Right lobe of liver (tissue), 6 donors: Measurements from ENCODE around the gene MACROH2A2. TPM values are rescaled to one million over a fixed set of nuclear protein-coding genes. Genes with fewer than 3 reads are reported as not detected.
"Not testable (repeated sequence)": the region's sequence is repeated elsewhere in the genome, so short reads cannot be mapped to it uniquely, and the experiment has no call there.

Source experiments
- ATAC-seq, 4 donors: fragments of 200-7000 bp; cut with Tn5 transposase; one replicate each; pipeline ENCODE4 v1.9.1; 2020; ENCODE audit warnings: mild to moderate bottlenecking in 4 of 4, moderate library complexity in 4 of 4
- DNase-seq, 3 donors: peaks; one replicate each; pipeline ENCODE4 v3.0.0-alpha.2; 2020
- H3K27ac ChIP-seq, 3 donors: fragments of 200-600 bp; one replicate each; pipeline ENCODE4 v1.8.0; 2022
- H3K27me3 ChIP-seq, 2 donors: fragments of 200-600 bp; one replicate each; pipeline ENCODE4 v1.8.0; 2022
- H3K36me3 ChIP-seq, 4 donors: fragments of 200-600 bp; sonication (generic) in 1 of 4; one replicate each; pipeline versions ENCODE4 v1.5.1 to v1.8.0; 2017 to 2022; ENCODE audit warnings: control low read depth in 1 of 4
- H3K4me1 ChIP-seq, 4 donors: fragments of 200-600 bp; sonication (generic) in 1 of 4; one replicate each; pipeline versions ENCODE4 v1.5.1 to v1.8.0; 2017 to 2022; ENCODE audit warnings: control low read depth in 1 of 4
- H3K4me3 ChIP-seq, 3 donors: fragments of 200-600 bp; one replicate each; pipeline ENCODE4 v1.8.0; 2022
- H3K9me3 ChIP-seq, 4 donors: fragments of 200-600 bp; sonication (generic) in 1 of 4; one replicate each; pipeline versions ENCODE4 v1.5.1 to v1.8.0; 2017 to 2022; ENCODE audit warnings: control low read depth in 1 of 4
- CTCF ChIP-seq, 4 donors: fragments of 200-600 bp in 3 of 4; fragments of 450-650 bp in 1 of 4; IDR thresholded peaks; one replicate each; pipeline versions ENCODE4 v1.5.1 to v1.8.0; 2016 to 2022; ENCODE audit warnings: antibody characterized with exemption in 4 of 4, mild to moderate bottlenecking in 2 of 4
- POLR2A ChIP-seq: fragments of 450-650 bp; IDR thresholded peaks from one replicate; pipeline ENCODE4 v1.6.1; 2017; ENCODE audit warnings: antibody characterized with exemption, mild to moderate bottlenecking
- WGBS: methylation state at CpG from one replicate; pipeline ENCODE4 v1.1.6; 2018; ENCODE audit warnings: low coverage, low lambda C conversion rate; ENCODE audit not compliant: insufficient coverage; ENCODE audit errors: missing lambda C conversion rate; 5-methylcytosine and 5-hydroxymethylcytosine counted together
- intact Hi-C, 2 donors: fragments of 100-400 bp; cut with DNase I; formaldehyde crosslinking; loops; one replicate each; pipeline versions ENCODE4 v1.11.2 to v1.14.1; 2022
- total RNA-seq, 6 experiments: library from RNA; depleted of rRNA in 2 of 6; stranded (reverse); fragments of >200 nt in 2 of 6; fragmentation: NEBNext Ultra II Directional in 3 of 6; extraction: Animal tissue kit (Norgen Biotek cat#: 25700) in 3 of 6; gene quantifications; one replicate each; pipeline versions ENCODE4 v1.1.0 to v1.2.4, GENCODE V29; 2016 to 2023
- donor health status: DM: no; HTN: yes; CAD: no.
- donor health status: DM: no; HTN: no; CAD: no.
- donor health status: DM: no; HTN: no; CAD: no.
- donor health status: DM: no; HTN: yes; CAD: no.
- donor health status: DM: no; HTN: yes; CAD: no.

Gene MACROH2A2
- total RNA-seq, 6 experiments from 2014 or later = 2.0 to 12.1 (median 5.0) TPM

DNA sequence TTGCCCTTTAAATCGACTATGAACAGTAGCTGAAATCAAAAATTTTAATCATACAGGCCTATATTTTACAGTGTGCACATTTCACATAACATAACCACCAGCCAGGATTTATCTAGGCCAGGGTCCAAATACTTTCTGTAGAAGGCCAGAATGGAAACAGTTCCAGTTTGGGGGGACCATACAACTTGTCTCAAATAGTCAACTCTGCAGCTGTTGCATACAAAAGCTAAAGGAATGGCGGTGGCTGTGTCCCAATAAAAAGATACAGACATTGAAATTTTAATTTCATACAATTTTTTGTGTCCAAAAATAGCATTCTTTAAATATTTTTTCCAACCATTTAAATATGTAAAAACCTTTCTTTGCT lies 94.6 kb downstream of the MACROH2A2 start:
- peaks cover 0 to 22% (median 10%) of the 10 kb centered on the region in 4 donors for H3K36me3 ChIP-seq
- TF ChIP-seq POLR2A (no peak), CTCF (IDR thresholded peaks at IDR 0.05) (no peak)
- H3K9me3 ChIP-seq = no peaks in the 10 kb centered on the region
- WGBS = 41% methylated on average over 2 of the region's 2 CpGs
- intact Hi-C loops = no loop called here
- DNase-seq (no peak), ATAC-seq (no peak)
- peak overlapping the region in 1 of 3 donors; percentile 89 for H3K4me3 ChIP-seq
- no peaks in the 10 kb centered on the region for H3K27me3 ChIP-seq
- H3K4me1 ChIP-seq = peaks cover 0 to 9% (median 3%) of the 10 kb centered on the region in 4 donors
- H3K27ac ChIP-seq = peak overlapping the region; percentile 59 to 93 (median 88)

GRCh38 chr10:70148516-70148915 lies 95.9 kb downstream of the MACROH2A2 start:
- no peaks in the 10 kb centered on the region for H3K27me3 ChIP-seq
- ATAC-seq (no peak), DNase-seq (no peak)
- peaks cover 5 to 35% (median 18%) of the 10 kb centered on the region in 4 donors for H3K36me3 ChIP-seq
- TF ChIP-seq POLR2A = no peak
- no peak for TF ChIP-seq CTCF (IDR thresholded peaks at IDR 0.05)
- intact Hi-C loops = no loop called here
- H3K27ac ChIP-seq = no peak overlapping the region
- no peak overlapping the region for H3K4me3 ChIP-seq
- H3K9me3 ChIP-seq = no peaks in the 10 kb centered on the region
- H3K4me1 ChIP-seq = peaks cover 0 to 9% (median 3%) of the 10 kb centered on the region in 4 donors
- 81% methylated on average over 3 of the region's 5 CpGs for WGBS

DNA sequence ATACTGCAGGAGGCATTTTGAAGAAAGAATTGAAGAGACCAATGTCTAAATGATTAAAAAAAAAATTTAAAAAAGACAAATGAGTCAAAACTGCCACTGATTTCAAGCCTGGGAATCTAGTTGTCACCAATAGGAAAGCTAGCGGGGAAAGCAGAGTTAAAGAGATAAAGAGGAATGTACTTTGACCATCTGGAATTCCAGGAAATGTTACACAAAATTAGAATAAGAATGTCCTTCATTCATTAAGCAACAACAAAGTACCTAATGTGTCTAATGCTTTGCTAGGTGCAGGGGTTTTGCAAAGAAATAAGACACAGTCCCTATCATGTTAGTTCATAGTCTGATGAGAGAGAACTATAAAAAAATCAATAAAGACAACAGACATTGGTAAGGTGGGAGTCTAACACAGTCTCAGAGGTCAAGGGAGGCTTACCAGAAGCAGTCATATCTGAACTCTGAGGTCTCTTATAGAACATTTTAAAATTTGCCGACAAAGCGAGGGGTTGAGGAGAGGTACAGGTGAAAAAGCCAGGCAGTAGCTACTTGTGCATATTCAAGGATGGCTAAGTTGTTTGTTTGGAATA lies 102.7 kb downstream of the MACROH2A2 start:
- intact Hi-C loops = no loop called here
- peak overlapping the region in 1 of 3 donors; percentile 15 for H3K27ac ChIP-seq
- no peaks in the 10 kb centered on the region for H3K9me3 ChIP-seq
- no peak overlapping the region for H3K4me3 ChIP-seq
- TF ChIP-seq POLR2A = no peak
- no peak for TF ChIP-seq CTCF (IDR thresholded peaks at IDR 0.05)
- peaks cover 8 to 69% (median 26%) of the 10 kb centered on the region in 4 donors for H3K36me3 ChIP-seq
- peaks cover 0 to 23% (median 11%) of the 10 kb centered on the region in 4 donors for H3K4me1 ChIP-seq
- H3K27me3 ChIP-seq = no peaks in the 10 kb centered on the region
- DNase-seq (no peak), ATAC-seq (peak; percentile 47 to 81 (median 74))
- 22% methylated on average over 3 of the region's 3 CpGs for WGBS

DNA sequence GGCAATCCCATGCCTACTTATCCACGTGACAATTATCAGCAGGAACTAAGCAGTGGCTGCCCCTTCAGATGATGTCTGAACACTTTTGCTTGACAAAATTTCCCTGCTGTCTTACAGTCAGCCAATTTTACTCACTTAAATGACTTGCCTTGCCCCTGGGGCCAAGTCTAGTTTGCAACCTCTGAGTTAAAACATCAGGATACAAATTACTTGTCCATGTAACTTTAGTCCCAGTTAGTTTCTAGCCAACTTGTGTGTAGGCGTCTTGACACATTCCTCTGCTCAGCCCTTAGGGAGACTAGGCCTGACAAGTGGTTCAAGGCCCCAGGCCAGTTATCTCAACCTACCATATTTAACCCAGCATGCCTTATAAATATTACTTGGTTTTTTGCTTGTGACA lies 105.5 kb downstream of the MACROH2A2 start:
- Histone ChIP-seq H3K27me3 (no peaks in the 10 kb centered on the region), H3K4me1 (peaks cover 0 to 24% (median 11%) of the 10 kb centered on the region in 4 donors), H3K9me3 (no peaks in the 10 kb centered on the region), H3K27ac (no peak overlapping the region), H3K36me3 (peaks cover 5 to 50% (median 13%) of the 10 kb centered on the region in 4 donors), H3K4me3 (no peak overlapping the region)
- no peak for TF ChIP-seq POLR2A
- TF ChIP-seq CTCF (IDR thresholded peaks at IDR 0.05) = no peak
- ATAC-seq (no peak), DNase-seq (no peak)
- WGBS = 67% methylated on average over 2 of the region's 2 CpGs
- intact Hi-C loops = no loop called here

DNA sequence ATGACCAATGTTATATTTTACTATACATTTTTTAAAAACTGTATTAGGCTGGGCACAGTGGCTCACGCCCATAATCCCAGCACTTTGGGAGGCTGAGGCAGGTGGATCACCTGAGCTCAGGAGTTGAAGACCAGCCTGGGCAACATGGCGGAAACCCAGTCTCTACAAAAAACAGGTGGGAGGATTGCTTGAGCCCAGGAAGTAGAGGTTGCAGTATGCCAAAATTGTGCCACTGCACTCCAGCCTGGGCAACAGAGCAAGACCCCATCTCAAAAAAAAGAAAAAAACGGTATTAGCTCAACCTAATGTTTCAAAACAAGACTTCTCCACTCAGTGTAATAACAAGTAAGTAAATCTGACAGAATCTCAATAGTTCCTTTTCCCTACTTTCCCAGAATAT lies 106.7 kb downstream of the MACROH2A2 start:
- WGBS = 88% methylated on average over 2 of the region's 3 CpGs
- peaks cover 5 to 44% (median 9%) of the 10 kb centered on the region in 4 donors for H3K36me3 ChIP-seq
- not testable (repeated sequence) for ATAC-seq

More for the DNA sequence above, 106.7 kb downstream of the MACROH2A2 start:
- H3K4me3 ChIP-seq, H3K9me3 ChIP-seq, intact Hi-C loops, H3K27me3 ChIP-seq, DNase-seq, H3K27ac ChIP-seq: not testable (repeated sequence)
- H3K4me1 ChIP-seq = peaks cover 0 to 19% (median 9%) of the 10 kb centered on the region in 4 donors
